Endothelial cell of umbilical vein (primary cell): ENCODE data around the gene DESI1. TPM values are rescaled to one million over a fixed set of nuclear protein-coding genes. Genes with fewer than 3 reads are reported as not detected.

ENCODE experiments used
- BruUV-seq: library from RNA; stranded (reverse); fragments of 400-500 nt; replicated peaks from 2 replicates; lab custom pipeline; 2021; lab: Mats Ljungman, UMichigan
- CTCF ChIA-PET: fragments of 300-600, 350-600 bp; sonication (Branson Sonifier 250); formaldehyde crosslinking; loops from one replicate; lab custom pipeline; 2021; ENCODE audit warnings: antibody characterized with exemption, inconsistent platforms; lab: Charles Lee
- POLR2A ChIA-PET: fragments of 300-600, 350-600 bp; sonication (Branson Sonifier 250); formaldehyde crosslinking; loops from one replicate; lab custom pipeline; 2021; ENCODE audit warnings: antibody characterized with exemption, inconsistent platforms; lab: Charles Lee
- DNase-seq: peaks from one replicate; pipeline ENCODE4 v3.0.0-alpha.2; 2011; ENCODE audit warnings: low read depth, low spot score
- FAIRE-seq: peaks from 2 replicates; lab custom pipeline; 2011; peaks lifted over from hg19 to GRCh38; lab: Jason Lieb, UNC
- H2AFZ ChIP-seq: 2 replicates; pipeline ENCODE4 v1.6.0; 2012; ENCODE audit warnings: low read depth, low read length, control low read depth, inconsistent platforms
- H3K27ac ChIP-seq: 2 replicates; pipeline ENCODE4 v1.5.1; 2011; ENCODE audit warnings: low read depth, mild to moderate bottlenecking, control low read depth, low read length, moderate library complexity; ENCODE audit not compliant: insufficient read depth
- H3K27me3 ChIP-seq, 2 experiments: 2 replicates each; pipeline versions ENCODE4 v1.6.0 to v1.6.1; 2011; ENCODE audit warnings: low read length in 2 of 2, mixed read lengths in 1 of 2; ENCODE audit not compliant: control insufficient read depth in 2 of 2, insufficient read depth in 2 of 2
- H3K36me3 ChIP-seq, 2 experiments: 2 replicates in 1 of 2; 3 replicates in 1 of 2; pipeline ENCODE4 v1.5.1; 2011; ENCODE audit warnings: low read length in 2 of 2, mild to moderate bottlenecking in 1 of 2, moderate library complexity in 1 of 2; ENCODE audit not compliant: control insufficient read depth in 2 of 2, insufficient read depth in 2 of 2; ENCODE audit errors: extremely low read depth in 1 of 2
- H3K4me1 ChIP-seq: 3 replicates; pipeline ENCODE4 v1.5.1; 2011; ENCODE audit warnings: mild to moderate bottlenecking, low read length; ENCODE audit not compliant: control insufficient read depth, insufficient read depth; ENCODE audit errors: extremely low read depth
- H3K4me2 ChIP-seq: 2 replicates; pipeline ENCODE4 v1.6.1; 2011; ENCODE audit warnings: low read length, control low read depth, mixed read lengths; ENCODE audit not compliant: insufficient read depth
- H3K4me3 ChIP-seq, 3 experiments: fragments of 200-600 bp in 1 of 3; sonication (generic), shearing (Covaris generic) in 1 of 3; replicated peaks in 1 of 3; 2 replicates each; pipeline ENCODE4 v1.5.1; 2011 to 2016; ENCODE audit warnings: control low read depth in 3 of 3, low read length in 3 of 3, mild to moderate bottlenecking in 2 of 3, inconsistent platforms in 1 of 3, low read depth in 1 of 3, moderate library complexity in 1 of 3; ENCODE audit not compliant: insufficient read depth in 1 of 3
- H3K79me2 ChIP-seq: 2 replicates; pipeline ENCODE4 v1.6.0; 2012; ENCODE audit warnings: low read length, inconsistent platforms; ENCODE audit not compliant: control insufficient read depth, insufficient read depth
- H3K9ac ChIP-seq: replicated peaks from 2 replicates; pipeline ENCODE3; 2011; ENCODE audit warnings: low read length, control low read depth; ENCODE audit not compliant: insufficient read depth; ENCODE audit errors: extremely low read depth
- H3K9me1 ChIP-seq: replicated peaks from 3 replicates; pipeline ENCODE4 v1.6.0; 2011; ENCODE audit warnings: mild to moderate bottlenecking, low read length; ENCODE audit not compliant: control insufficient read depth, insufficient read depth; ENCODE audit errors: extremely low read depth
- H3K9me3 ChIP-seq: replicated peaks from 2 replicates; pipeline ENCODE4 v1.5.1; 2012; ENCODE audit warnings: low read length, inconsistent platforms; ENCODE audit not compliant: control insufficient read depth, insufficient read depth
- H4K20me1 ChIP-seq: replicated peaks from 2 replicates; pipeline ENCODE3; 2011; ENCODE audit warnings: mild to moderate bottlenecking, low read length; ENCODE audit not compliant: control insufficient read depth, insufficient read depth; ENCODE audit errors: extremely low read depth
- EZH2 ChIP-seq: IDR thresholded peaks from 2 replicates; pipeline ENCODE4 v1.6.1; 2012; ENCODE audit warnings: borderline replicate concordance, low read depth, mild to moderate bottlenecking, moderate library complexity, low read length, inconsistent platforms; ENCODE audit not compliant: severe bottlenecking
- FOS ChIP-seq: IDR thresholded peaks from 2 replicates; pipeline ENCODE4 v1.6.1; 2011; ENCODE audit warnings: mild to moderate bottlenecking, low read length, moderate library complexity, borderline replicate concordance; ENCODE audit not compliant: insufficient read depth
- GATA2 ChIP-seq: IDR thresholded peaks from 2 replicates; pipeline ENCODE4 v1.7.0; 2011; ENCODE audit warnings: low read depth, mild to moderate bottlenecking, moderate library complexity, mixed read lengths, low read length; ENCODE audit not compliant: insufficient read length, insufficient read depth
- JUN ChIP-seq: IDR thresholded peaks from 2 replicates; pipeline ENCODE4 v1.6.1; 2011; ENCODE audit warnings: borderline replicate concordance, low read depth; ENCODE audit not compliant: insufficient read length, insufficient read depth
- dilution Hi-C: fragments of 300-500 bp; cut with MboI; formaldehyde crosslinking; loops from one replicate; pipeline ENCODE4 v1.15.0; 2019; ENCODE audit warnings: low sequenced_read_pairs; ENCODE audit not compliant: extremely low pct_ligation_motif_present
- intact Hi-C: fragments of 100-400 bp; cut with micrococcal nuclease; formaldehyde crosslinking; loops from one replicate; pipeline ENCODE4 v1.10.0; 2022
- polyA plus RNA-seq, 4 experiments: library from polyadenylated mRNA; depleted of rRNA in 3 of 4; stranded (reverse) in 3 of 4; unstranded in 1 of 4; fragments of >200 nt; gene quantifications; 2 replicates each; pipeline versions ENCODE4 v1.2.1 to v1.2.3, GENCODE V29; 2011 to 2012; ENCODE audit warnings: missing spikeins in 1 of 4
- total RNA-seq: library from RNA; stranded (reverse); gene quantifications from 2 replicates; pipeline ENCODE4 v1.2.3, GENCODE V29; 2021
- TF ChIP-seq, protein P1 (sequence below), 2 donors: IDR thresholded peaks; 1 replicate in 1 of 2; 2 replicates in 1 of 2; pipeline ENCODE4 v1.5.1; 2011; ENCODE audit warnings: low read length in 2 of 2, mild to moderate bottlenecking in 2 of 2, moderate library complexity in 2 of 2, control low read depth in 1 of 2, inconsistent platforms in 1 of 2, low read depth in 1 of 2; ENCODE audit not compliant: insufficient read depth in 1 of 2; ENCODE audit errors: extremely low read depth in 1 of 2

The DESI1 gene
- total and polyA plus RNA-seq, 2 donors (not counting 3 experiments of a cell fraction or from before 2014, with no cell fraction given), result 36.8 to 59.1 TPM

DNA sequence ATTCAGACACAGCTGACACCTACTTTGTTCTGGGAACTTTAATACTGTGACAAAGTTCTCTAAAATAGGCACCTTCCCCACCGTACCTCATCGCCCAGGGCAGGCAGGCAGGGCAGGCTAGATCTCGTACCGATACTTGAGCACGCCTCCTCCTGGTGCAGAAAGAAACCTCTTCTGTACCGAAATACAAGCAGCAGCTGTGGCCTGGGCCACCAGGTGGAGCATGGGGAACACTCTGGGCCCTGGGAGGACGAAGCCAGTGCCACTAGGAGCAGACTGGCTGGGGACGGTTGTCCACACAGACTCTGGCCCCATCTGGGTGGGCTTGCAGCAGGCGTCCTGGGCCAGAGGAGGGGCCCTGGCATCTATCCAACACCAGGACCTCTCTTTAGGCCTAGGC is 44.0 kb downstream of the DESI1 start:
- no peaks in the 10 kb centered on the region for H3K4me1 ChIP-seq
- H3K27me3 ChIP-seq, result no peaks in the 10 kb centered on the region
- POLR2A ChIA-PET, result no interaction called here
- DNase-seq, result peak; percentile 31
- intact Hi-C loops (no loop called here), dilution Hi-C loops (no loop called here)
- H3K27ac ChIP-seq, result no peak overlapping the region
- no peaks in the 10 kb centered on the region for H3K9me1 ChIP-seq
- H3K4me3 ChIP-seq, result no peak overlapping the region
- H4K20me1 ChIP-seq, result no peaks in the 10 kb centered on the region
- CTCF ChIA-PET, result interaction anchor here (1.0 to 1.6 kb wide), 6 partner anchors 11 to 50 kb away, joined by 3 to 14 read pairs (median 4); partner anchors contain the start of gene PMM1
- H3K9me3 ChIP-seq, result no peaks in the 10 kb centered on the region
- no peak overlapping the region for H3K4me2 ChIP-seq
- H3K79me2 ChIP-seq, result no peaks in the 10 kb centered on the region
- no peak overlapping the region for H3K9ac ChIP-seq
- peak; percentile 43 for FAIRE-seq
- no peak overlapping the region for H2AFZ ChIP-seq
- peaks cover 0 to 7% of the 10 kb centered on the region in 2 experiments for H3K36me3 ChIP-seq
- BruUV-seq, result no TSS peak
- TF ChIP-seq, protein P1, sequence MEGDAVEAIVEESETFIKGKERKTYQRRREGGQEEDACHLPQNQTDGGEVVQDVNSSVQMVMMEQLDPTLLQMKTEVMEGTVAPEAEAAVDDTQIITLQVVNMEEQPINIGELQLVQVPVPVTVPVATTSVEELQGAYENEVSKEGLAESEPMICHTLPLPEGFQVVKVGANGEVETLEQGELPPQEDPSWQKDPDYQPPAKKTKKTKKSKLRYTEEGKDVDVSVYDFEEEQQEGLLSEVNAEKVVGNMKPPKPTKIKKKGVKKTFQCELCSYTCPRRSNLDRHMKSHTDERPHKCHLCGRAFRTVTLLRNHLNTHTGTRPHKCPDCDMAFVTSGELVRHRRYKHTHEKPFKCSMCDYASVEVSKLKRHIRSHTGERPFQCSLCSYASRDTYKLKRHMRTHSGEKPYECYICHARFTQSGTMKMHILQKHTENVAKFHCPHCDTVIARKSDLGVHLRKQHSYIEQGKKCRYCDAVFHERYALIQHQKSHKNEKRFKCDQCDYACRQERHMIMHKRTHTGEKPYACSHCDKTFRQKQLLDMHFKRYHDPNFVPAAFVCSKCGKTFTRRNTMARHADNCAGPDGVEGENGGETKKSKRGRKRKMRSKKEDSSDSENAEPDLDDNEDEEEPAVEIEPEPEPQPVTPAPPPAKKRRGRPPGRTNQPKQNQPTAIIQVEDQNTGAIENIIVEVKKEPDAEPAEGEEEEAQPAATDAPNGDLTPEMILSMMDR (IDR thresholded peaks at IDR 0.05; ENCODE audit: extremely low read depth in 1 of 2, insufficient read depth in 1 of 2, low read depth in 1 of 2, low read length in 2 of 2), result peak; percentile 52 to 57
- TF ChIP-seq GATA2 (no peak), FOS (no peak)

DNA sequence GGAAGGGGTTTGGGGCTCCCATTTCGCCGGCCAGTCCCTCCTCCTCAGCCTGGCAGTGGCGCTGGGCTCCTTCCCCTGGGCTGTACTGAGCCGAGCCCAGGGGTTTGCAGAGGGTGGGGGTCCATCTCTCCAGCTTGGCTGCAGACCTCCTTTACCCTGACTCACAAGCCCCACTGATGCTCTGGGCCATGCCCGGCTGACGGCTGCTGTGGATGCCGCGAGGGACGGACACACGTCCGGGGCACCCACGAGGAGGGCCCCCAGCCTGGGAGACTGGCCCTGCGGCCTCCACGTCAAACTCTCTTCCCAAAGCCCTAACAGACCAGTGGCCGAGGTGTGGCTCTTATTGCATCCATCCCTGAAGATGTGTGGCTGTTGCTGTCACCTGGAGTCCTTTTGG is 45.3 kb downstream of the DESI1 start:
- TF ChIP-seq EZH2, result no peak
- no peak for TF ChIP-seq JUN
- no peak for TF ChIP-seq GATA2
- H3K9me1 ChIP-seq, result no peaks in the 10 kb centered on the region
- intact Hi-C loops, result no loop called here
- no peak overlapping the region for H3K9ac ChIP-seq
- dilution Hi-C loops, result no loop called here
- H3K4me2 ChIP-seq, result no peak overlapping the region
- H3K36me3 ChIP-seq, result peaks cover 0 to 7% of the 10 kb centered on the region in 2 experiments
- BruUV-seq, result no TSS peak
- H3K4me3 ChIP-seq, result no peak overlapping the region
- no peaks in the 10 kb centered on the region for H4K20me1 ChIP-seq
- ChIA-PET POLR2A (no interaction called here), CTCF (interaction anchor here (1.0 kb wide), 1 partner anchor 14 kb away, joined by 3 read pairs; the partner anchor contains the start of gene PMM1)
- no peaks in the 10 kb centered on the region for H3K9me3 ChIP-seq
- H3K4me1 ChIP-seq, result no peaks in the 10 kb centered on the region
- H2AFZ ChIP-seq, result no peak overlapping the region
- H3K27me3 ChIP-seq, result no peaks in the 10 kb centered on the region
- no peak overlapping the region for H3K27ac ChIP-seq
- no peaks in the 10 kb centered on the region for H3K79me2 ChIP-seq
- FAIRE-seq (no peak), DNase-seq (no peak)
